COR-L47 (cell line): ENCODE measurements around the gene NEGR1.
A peak's percentile ranks its signal among the peaks of the same experiment; 100 is the strongest.
"Not testable (repeated sequence)": the region's sequence is repeated elsewhere in the genome, so short reads cannot be mapped to it uniquely, and the experiment has no call there.

Experiments used
- DNase-seq: peaks from one replicate; lab custom pipeline; 2025; lab: John Stamatoyannopoulos, UW

Gene NEGR1

GRCh38 chr1:72282271-72283021, at the start of gene NEGR1:
Gene NEGR1 (minus strand): TSS chr1:72282539.
- peak; percentile 95 for DNase-seq

- no peak for DNase-seq
Observed at GRCh38 chr1:72326494-72326893, 44.2 kb upstream of the NEGR1 start.

GRCh38 chr1:72324451-72324850, 42.1 kb upstream of the NEGR1 start:
- DNase-seq = no peak

- no peak for DNase-seq
Observed at GRCh38 chr1:72322910-72323309, 40.6 kb upstream of the NEGR1 start.

GRCh38 chr1:72296501-72296900, 14.2 kb upstream of the NEGR1 start:
- DNase-seq = no peak

- no peak for DNase-seq
Observed at GRCh38 chr1:72288886-72289285, 6.5 kb upstream of the NEGR1 start.

- no peak for DNase-seq
Observed at GRCh38 chr1:72286401-72286800, 4.1 kb upstream of the NEGR1 start.

GRCh38 chr1:72285074-72285425, 2.7 kb upstream of the NEGR1 start:
- no peak for DNase-seq

GRCh38 chr1:72284348-72285073, 2.2 kb upstream of the NEGR1 start:
- peak; percentile 78 for DNase-seq

- peak; percentile 73 for DNase-seq
Observed at GRCh38 chr1:72284084-72284347, 1.7 kb upstream of the NEGR1 start.

GRCh38 chr1:72283307-72284083, 1.2 kb upstream of the NEGR1 start:
- DNase-seq = peak; percentile 86

- no peak for DNase-seq
Observed at GRCh38 chr1:72283022-72283306, 625 bp upstream of the NEGR1 start.

- DNase-seq = peak; percentile 22
Observed at GRCh38 chr1:72281637-72282270, 585 bp downstream of the NEGR1 start.

- DNase-seq = no peak
Observed at GRCh38 chr1:72281144-72281543, 1.2 kb downstream of the NEGR1 start.

- peak; percentile 43 for DNase-seq
Observed at GRCh38 chr1:72280711-72281110, 1.6 kb downstream of the NEGR1 start.

GRCh38 chr1:72280131-72280530, 2.2 kb downstream of the NEGR1 start:
- DNase-seq = no peak

GRCh38 chr1:72278461-72278860, 3.9 kb downstream of the NEGR1 start:
- no peak for DNase-seq

GRCh38 chr1:72271555-72272085, 10.7 kb downstream of the NEGR1 start:
- no peak for DNase-seq

GRCh38 chr1:72262735-72263134, 19.6 kb downstream of the NEGR1 start:
- no peak for DNase-seq

- no peak for DNase-seq
Observed at GRCh38 chr1:72253132-72253531, 29.2 kb downstream of the NEGR1 start.

GRCh38 chr1:72241397-72241796, 40.9 kb downstream of the NEGR1 start:
- no peak for DNase-seq

- not testable (repeated sequence) for DNase-seq
Observed at GRCh38 chr1:72235931-72236330, 46.4 kb downstream of the NEGR1 start.

- no peak for DNase-seq
Observed at GRCh38 chr1:72235062-72235461, 47.3 kb downstream of the NEGR1 start.
